Body of pancreas (tissue), 4 donors: ENCODE measurements around the gene SPRING1. TPM values are rescaled to one million over a fixed set of nuclear protein-coding genes. Genes with fewer than 3 reads are reported as not detected.

Source experiments
- ATAC-seq: fragments of 150-250 bp; one replicate; pipeline ENCODE4 v1.9.1; 2016
- DNase-seq, 4 donors: peaks; one replicate each; pipeline ENCODE4 v3.0.0-alpha.2; 2019
- H3K27ac ChIP-seq, 4 donors: fragments of 200-600 bp; sonication (generic); 1 replicate in 3 of 4; 2 replicates in 1 of 4; pipeline versions ENCODE4 v1.5.1 to v1.6.1; 2016 to 2019; ENCODE audit warnings: mild to moderate bottlenecking in 1 of 4, mixed read lengths in 1 of 4, moderate library complexity in 1 of 4
- H3K27me3 ChIP-seq, 2 donors: fragments of 200-600 bp; sonication (generic); one replicate each; pipeline ENCODE4 v1.6.0; 2016; ENCODE audit warnings: mild to moderate bottlenecking in 1 of 2
- H3K36me3 ChIP-seq, 2 donors: fragments of 200-600 bp; sonication (generic); replicated peaks in 1 of 2; 2 replicates each; pipeline ENCODE4 v1.5.1; 2016; ENCODE audit warnings: low read depth in 2 of 2; ENCODE audit not compliant: insufficient read depth in 1 of 2
- H3K4me1 ChIP-seq: fragments of 200-600 bp; sonication (generic); one replicate; pipeline ENCODE4 v1.6.0; 2016
- H3K4me3 ChIP-seq, 2 donors: fragments of 200-600 bp; sonication (generic); 1 replicate in 1 of 2; 2 replicates in 1 of 2; pipeline ENCODE4 v1.5.1; 2016 to 2019
- H3K9me3 ChIP-seq, 3 donors: fragments of 200-600 bp; sonication (generic); 1 replicate in 2 of 3; 2 replicates in 1 of 3; pipeline ENCODE4 v1.5.1; 2016
- CTCF ChIP-seq, 7 experiments: fragments of 450-650 bp in 4 of 7; fragments of 200-600 bp in 3 of 7; sonication (generic) in 3 of 7; IDR thresholded peaks; one replicate each; pipeline ENCODE4 v1.5.1; 2016 to 2019; ENCODE audit warnings: antibody characterized with exemption in 7 of 7
- POLR2A ChIP-seq, 3 donors: fragments of 450-650 bp; IDR thresholded peaks; one replicate each; pipeline ENCODE4 v1.6.1; 2016; ENCODE audit warnings: antibody characterized with exemption in 3 of 3, mild to moderate bottlenecking in 2 of 3
- WGBS, 2 donors: methylation state at CpG; one replicate each; pipeline ENCODE4 v1.1.5; 2017; 5-methylcytosine and 5-hydroxymethylcytosine counted together
- intact Hi-C: fragments of 100-400 bp; cut with DNase I; formaldehyde crosslinking; loops from one replicate; pipeline ENCODE4 v1.15.1; 2023
- total RNA-seq, 2 donors: library from RNA; depleted of rRNA; stranded (reverse); fragments of >200 nt; gene quantifications; one replicate each; pipeline ENCODE4 v1.1.0, GENCODE V29; 2016

Gene SPRING1
- total RNA-seq, 2 donors from 2014 or later, result 9.1 to 9.9 TPM

GRCh38 chr12:116714175-116714574 lies 23.7 kb downstream of the SPRING1 start:
- intact Hi-C loops, result no loop called here
- H3K27ac ChIP-seq, result no peak overlapping the region
- no peaks in the 10 kb centered on the region for H3K27me3 ChIP-seq
- peaks cover 16% of the 10 kb centered on the region for H3K4me1 ChIP-seq
- no peak for DNase-seq
- ATAC-seq, result no peak
- peaks cover 0 to 2% of the 10 kb centered on the region in 2 donors for H3K36me3 ChIP-seq
- no peaks in the 10 kb centered on the region for H3K9me3 ChIP-seq
- TF ChIP-seq CTCF (IDR thresholded peaks at IDR 0.05) (no peak), POLR2A (IDR thresholded peaks at IDR 0.05) (no peak)
- WGBS, 2 donors, result 82 to 86% methylated on average over 4 to 9 of the region's 9 CpGs
- H3K4me3 ChIP-seq, result no peak overlapping the region

- H3K9me3 ChIP-seq, result no peaks in the 10 kb centered on the region
- H3K27me3 ChIP-seq, result no peaks in the 10 kb centered on the region
- H3K36me3 ChIP-seq, result peaks cover 0 to 2% of the 10 kb centered on the region in 2 donors
- H3K4me3 ChIP-seq, result no peak overlapping the region
- no peak for TF ChIP-seq POLR2A (IDR thresholded peaks at IDR 0.05)
- peak in 1 of 7 experiments; percentile 10 for TF ChIP-seq CTCF (IDR thresholded peaks at IDR 0.05)
- WGBS, 2 donors, result 95 to 100% methylated on average over 2 of the region's 2 CpGs
- peaks cover 22% of the 10 kb centered on the region for H3K4me1 ChIP-seq
- intact Hi-C loops, result no loop called here
- DNase-seq (no peak), ATAC-seq (no peak)
- H3K27ac ChIP-seq, result peak overlapping the region in 3 of 4 donors; percentile 45 to 67 (median 59)
These were observed 24.3 kb downstream of the SPRING1 start for GRCh38 chr12:116713527-116713926.

GRCh38 chr12:116712458-116713303 lies 25.2 kb downstream of the SPRING1 start:
- ATAC-seq, result peak; percentile 22
- H3K36me3 ChIP-seq, result peaks cover 0 to 2% of the 10 kb centered on the region in 2 donors
- peaks cover 23% of the 10 kb centered on the region for H3K4me1 ChIP-seq
- H3K4me3 ChIP-seq, result no peak overlapping the region
- peak overlapping the region in 3 of 4 donors; percentile 45 to 67 (median 59) for H3K27ac ChIP-seq
- no peaks in the 10 kb centered on the region for H3K9me3 ChIP-seq
- TF ChIP-seq CTCF (IDR thresholded peaks at IDR 0.05) (no peak), POLR2A (IDR thresholded peaks at IDR 0.05) (no peak)
- 71 to 75% methylated on average over 17 of the region's 17 CpGs for WGBS, 2 donors
- DNase-seq, result no peak
- intact Hi-C loops, result no loop called here
- H3K27me3 ChIP-seq, result no peaks in the 10 kb centered on the region

GRCh38 chr12:116710370-116711150 lies 27.3 kb downstream of the SPRING1 start:
- no peak overlapping the region for H3K4me3 ChIP-seq
- DNase-seq (no peak), ATAC-seq (no peak)
- H3K4me1 ChIP-seq, result peaks cover 23% of the 10 kb centered on the region
- H3K27ac ChIP-seq, result no peak overlapping the region
- H3K27me3 ChIP-seq, result no peaks in the 10 kb centered on the region
- intact Hi-C loops, result no loop called here
- TF ChIP-seq POLR2A (IDR thresholded peaks at IDR 0.05) (no peak), CTCF (IDR thresholded peaks at IDR 0.05) (no peak)
- WGBS, 2 donors, result 39% methylated on average over 8 of the region's 8 CpGs
- H3K9me3 ChIP-seq, result no peaks in the 10 kb centered on the region
- no peaks in the 10 kb centered on the region for H3K36me3 ChIP-seq
